K562 (cell line): ENCODE data around the gene MGAT5. TPM values are rescaled to one million over a fixed set of nuclear protein-coding genes. Genes with fewer than 3 reads are reported as not detected.

Experiments
- BRF1 ChIP-seq: IDR thresholded peaks from 3 replicates; pipeline ENCODE4 v1.6.1; 2011; ENCODE audit warnings: borderline replicate concordance, mild to moderate bottlenecking; ENCODE audit not compliant: insufficient read length; ENCODE audit errors: extremely low read depth
- CC2D1A ChIP-seq: fragments of 450-650 bp; IDR thresholded peaks from 2 replicates; pipeline ENCODE4 v1.6.1; 2017; ENCODE audit warnings: mild to moderate bottlenecking
- CCNT2 ChIP-seq: IDR thresholded peaks from 2 replicates; pipeline ENCODE4 v1.6.1; 2011; ENCODE audit warnings: borderline replicate concordance, low read depth, mild to moderate bottlenecking, moderate library complexity, mixed read lengths, low read length; ENCODE audit not compliant: insufficient read length; ENCODE audit errors: extremely low read depth
- CTBP1 ChIP-seq: fragments of 450-650 bp; IDR thresholded peaks from 2 replicates; pipeline ENCODE4 v1.6.1; 2016; ENCODE audit warnings: borderline replicate concordance
- HSF4 ChIP-seq: fragments of 250-450 bp; sonication (Bioruptor Pico); IDR thresholded peaks from 2 replicates; pipeline ENCODE4 v2.1.2; 2022; ENCODE audit warnings: mild to moderate bottlenecking, moderate library complexity, borderline replicate concordance
- IFI16 ChIP-seq: fragments of 250-450 bp; sonication (Bioruptor Pico); IDR thresholded peaks from 2 replicates; pipeline ENCODE4 v2.1.2; 2022; ENCODE audit warnings: mild to moderate bottlenecking, inconsistent platforms
- LCOR ChIP-seq: sonication (generic); formaldehyde crosslinking; IDR thresholded peaks from 2 replicates; pipeline ENCODE4 v1.8.0; 2022; ENCODE audit warnings: mild to moderate bottlenecking, missing genetic modification reagents
- NCOR1 ChIP-seq: fragments of 450-650 bp; IDR thresholded peaks from 2 replicates; pipeline ENCODE4 v1.6.1; 2016; ENCODE audit warnings: mild to moderate bottlenecking, moderate library complexity
- PHB2 ChIP-seq: fragments of 450-650 bp; IDR thresholded peaks from 2 replicates; pipeline ENCODE4 v1.6.1; 2017; ENCODE audit warnings: low read depth
- SAFB2 ChIP-seq: fragments of 200-400 bp; formaldehyde crosslinking; IDR thresholded peaks from 2 replicates; pipeline ENCODE4 v1.6.1; 2018; ENCODE audit warnings: borderline replicate concordance, low read length, low read depth, moderate library complexity; ENCODE audit not compliant: severe bottlenecking
- ZC3H11A ChIP-seq: IDR thresholded peaks from 2 replicates; pipeline ENCODE4 v1.6.1; 2012; ENCODE audit warnings: low read depth, low read length, improper control_type of control experiment
- ZEB2 ChIP-seq: fragments of 450-650 bp; IDR thresholded peaks from 2 replicates; pipeline ENCODE4 v1.6.1; 2016
- ZNF134 ChIP-seq: fragments of 250-450 bp; sonication (Bioruptor Pico); conservative IDR thresholded peaks from 2 replicates; pipeline ENCODE4 v1.4.0; 2020
- polyA plus RNA-seq, 8 experiments: library from polyadenylated mRNA; depleted of rRNA in 4 of 8; stranded (reverse) in 5 of 8; unstranded in 3 of 8; fragments of >200 nt; fragmentation: Nextera tagmentation in 2 of 8; fragmentation: Illumina TruSeq in 1 of 8; extraction: Ambion mirVana in 2 of 8; extraction: Trizol in 1 of 8; gene quantifications; 2 replicates each; pipeline versions ENCODE4 v1.2.1 to v1.2.3, GENCODE V29; 2011 to 2014; ENCODE audit warnings: inconsistent platforms in 1 of 8, missing spikeins in 1 of 8
- total RNA-seq, 7 experiments: library from RNA; depleted of rRNA in 6 of 7; stranded (reverse); fragments of >200 nt in 6 of 7; fragmentation: Illumina TruSeq in 2 of 7; extraction: Trizol in 2 of 7; gene quantifications; 2 replicates each; pipeline versions ENCODE4 v1.2.1 to v1.2.3, GENCODE V29; 2011 to 2021; ENCODE audit warnings: low replicate concordance in 1 of 7
- TF ChIP-seq, protein P1 (sequence below): fragments of 200-800 bp; sonication (Bioruptor generic); IDR thresholded peaks from 2 replicates; pipeline ENCODE4 v1.6.1; 2016; ENCODE audit warnings: missing genetic modification characterization, missing compliant biosample characterization
- TF ChIP-seq, protein P2 (sequence below): sonication (generic); formaldehyde crosslinking; IDR thresholded peaks from 2 replicates; pipeline ENCODE4 v1.4.0; 2020; ENCODE audit warnings: mild to moderate bottlenecking, missing genetic modification reagents
- TF ChIP-seq, protein P3 (sequence below): IDR thresholded peaks from 2 replicates; pipeline ENCODE4 v1.6.1; 2012; ENCODE audit warnings: low read depth, low read length, improper control_type of control experiment, borderline replicate concordance
- TF ChIP-seq, protein P4 (sequence below): sonication (generic); formaldehyde crosslinking; IDR thresholded peaks from 2 replicates; pipeline ENCODE4 v1.8.0; 2022; ENCODE audit warnings: mild to moderate bottlenecking, missing genetic modification reagents

Gene MGAT5
- total and polyA plus RNA-seq, 9 of the 15 experiments (the other 6 are each of a cell fraction or from before 2014, with no cell fraction given), result 1.6 to 18.6 (median 11.1) TPM

DNA sequence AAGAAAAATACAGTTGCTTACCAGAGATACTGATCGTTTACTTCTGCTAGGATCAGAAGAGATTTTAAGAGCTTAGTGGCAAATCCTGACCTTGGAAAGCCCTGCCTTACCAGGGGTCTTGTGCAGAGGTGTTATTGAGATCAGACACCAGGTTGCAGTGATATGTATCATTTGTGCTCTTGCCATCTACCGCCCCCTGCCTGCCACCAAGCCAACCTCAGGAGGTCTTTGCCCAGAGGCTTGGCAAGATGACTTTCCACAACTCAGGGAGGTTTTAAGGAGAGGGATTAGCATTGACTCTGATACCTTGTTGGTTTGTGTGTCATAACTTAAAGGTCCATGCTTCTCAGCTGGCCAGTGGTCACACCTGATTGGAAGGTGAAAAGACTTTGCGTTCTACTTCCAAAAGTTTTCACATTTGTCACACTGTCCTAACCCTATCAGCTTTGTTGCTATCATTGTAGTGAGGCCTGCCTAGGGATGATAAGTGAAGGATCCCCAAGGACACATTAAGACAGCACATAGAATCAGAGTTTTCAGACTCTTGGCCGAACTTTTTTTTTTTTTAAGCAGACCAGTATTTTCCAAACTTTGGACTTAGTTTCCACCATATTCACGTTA lies 46.2 kb upstream of the MGAT5 start (continued):
- TF ChIP-seq BRF1, result no peak
- peak; percentile 65; the same call in 1 of the 2 replicates for TF ChIP-seq CC2D1A
- TF ChIP-seq, protein P1, sequence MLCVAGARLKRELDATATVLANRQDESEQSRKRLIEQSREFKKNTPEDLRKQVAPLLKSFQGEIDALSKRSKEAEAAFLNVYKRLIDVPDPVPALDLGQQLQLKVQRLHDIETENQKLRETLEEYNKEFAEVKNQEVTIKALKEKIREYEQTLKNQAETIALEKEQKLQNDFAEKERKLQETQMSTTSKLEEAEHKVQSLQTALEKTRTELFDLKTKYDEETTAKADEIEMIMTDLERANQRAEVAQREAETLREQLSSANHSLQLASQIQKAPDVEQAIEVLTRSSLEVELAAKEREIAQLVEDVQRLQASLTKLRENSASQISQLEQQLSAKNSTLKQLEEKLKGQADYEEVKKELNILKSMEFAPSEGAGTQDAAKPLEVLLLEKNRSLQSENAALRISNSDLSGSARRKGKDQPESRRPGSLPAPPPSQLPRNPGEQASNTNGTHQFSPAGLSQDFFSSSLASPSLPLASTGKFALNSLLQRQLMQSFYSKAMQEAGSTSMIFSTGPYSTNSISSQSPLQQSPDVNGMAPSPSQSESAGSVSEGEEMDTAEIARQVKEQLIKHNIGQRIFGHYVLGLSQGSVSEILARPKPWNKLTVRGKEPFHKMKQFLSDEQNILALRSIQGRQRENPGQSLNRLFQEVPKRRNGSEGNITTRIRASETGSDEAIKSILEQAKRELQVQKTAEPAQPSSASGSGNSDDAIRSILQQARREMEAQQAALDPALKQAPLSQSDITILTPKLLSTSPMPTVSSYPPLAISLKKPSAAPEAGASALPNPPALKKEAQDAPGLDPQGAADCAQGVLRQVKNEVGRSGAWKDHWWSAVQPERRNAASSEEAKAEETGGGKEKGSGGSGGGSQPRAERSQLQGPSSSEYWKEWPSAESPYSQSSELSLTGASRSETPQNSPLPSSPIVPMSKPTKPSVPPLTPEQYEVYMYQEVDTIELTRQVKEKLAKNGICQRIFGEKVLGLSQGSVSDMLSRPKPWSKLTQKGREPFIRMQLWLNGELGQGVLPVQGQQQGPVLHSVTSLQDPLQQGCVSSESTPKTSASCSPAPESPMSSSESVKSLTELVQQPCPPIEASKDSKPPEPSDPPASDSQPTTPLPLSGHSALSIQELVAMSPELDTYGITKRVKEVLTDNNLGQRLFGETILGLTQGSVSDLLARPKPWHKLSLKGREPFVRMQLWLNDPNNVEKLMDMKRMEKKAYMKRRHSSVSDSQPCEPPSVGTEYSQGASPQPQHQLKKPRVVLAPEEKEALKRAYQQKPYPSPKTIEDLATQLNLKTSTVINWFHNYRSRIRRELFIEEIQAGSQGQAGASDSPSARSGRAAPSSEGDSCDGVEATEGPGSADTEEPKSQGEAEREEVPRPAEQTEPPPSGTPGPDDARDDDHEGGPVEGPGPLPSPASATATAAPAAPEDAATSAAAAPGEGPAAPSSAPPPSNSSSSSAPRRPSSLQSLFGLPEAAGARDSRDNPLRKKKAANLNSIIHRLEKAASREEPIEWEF (CRISPR knock-in tag), result no peak
- peak; percentile 66; the same call in 1 of the 2 replicates for TF ChIP-seq CTBP1
- no peak for TF ChIP-seq IFI16
- no peak for TF ChIP-seq HSF4 (CRISPR knock-in tag)
- no peak for TF ChIP-seq ZC3H11A
- peak; percentile 39; the same call in 1 of the 2 replicates for TF ChIP-seq NCOR1
- TF ChIP-seq, protein P2, sequence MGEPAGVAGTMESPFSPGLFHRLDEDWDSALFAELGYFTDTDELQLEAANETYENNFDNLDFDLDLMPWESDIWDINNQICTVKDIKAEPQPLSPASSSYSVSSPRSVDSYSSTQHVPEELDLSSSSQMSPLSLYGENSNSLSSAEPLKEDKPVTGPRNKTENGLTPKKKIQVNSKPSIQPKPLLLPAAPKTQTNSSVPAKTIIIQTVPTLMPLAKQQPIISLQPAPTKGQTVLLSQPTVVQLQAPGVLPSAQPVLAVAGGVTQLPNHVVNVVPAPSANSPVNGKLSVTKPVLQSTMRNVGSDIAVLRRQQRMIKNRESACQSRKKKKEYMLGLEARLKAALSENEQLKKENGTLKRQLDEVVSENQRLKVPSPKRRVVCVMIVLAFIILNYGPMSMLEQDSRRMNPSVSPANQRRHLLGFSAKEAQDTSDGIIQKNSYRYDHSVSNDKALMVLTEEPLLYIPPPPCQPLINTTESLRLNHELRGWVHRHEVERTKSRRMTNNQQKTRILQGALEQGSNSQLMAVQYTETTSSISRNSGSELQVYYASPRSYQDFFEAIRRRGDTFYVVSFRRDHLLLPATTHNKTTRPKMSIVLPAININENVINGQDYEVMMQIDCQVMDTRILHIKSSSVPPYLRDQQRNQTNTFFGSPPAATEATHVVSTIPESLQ (CRISPR knock-in tag), result no peak
- TF ChIP-seq LCOR, result no peak
- TF ChIP-seq, protein P3, sequence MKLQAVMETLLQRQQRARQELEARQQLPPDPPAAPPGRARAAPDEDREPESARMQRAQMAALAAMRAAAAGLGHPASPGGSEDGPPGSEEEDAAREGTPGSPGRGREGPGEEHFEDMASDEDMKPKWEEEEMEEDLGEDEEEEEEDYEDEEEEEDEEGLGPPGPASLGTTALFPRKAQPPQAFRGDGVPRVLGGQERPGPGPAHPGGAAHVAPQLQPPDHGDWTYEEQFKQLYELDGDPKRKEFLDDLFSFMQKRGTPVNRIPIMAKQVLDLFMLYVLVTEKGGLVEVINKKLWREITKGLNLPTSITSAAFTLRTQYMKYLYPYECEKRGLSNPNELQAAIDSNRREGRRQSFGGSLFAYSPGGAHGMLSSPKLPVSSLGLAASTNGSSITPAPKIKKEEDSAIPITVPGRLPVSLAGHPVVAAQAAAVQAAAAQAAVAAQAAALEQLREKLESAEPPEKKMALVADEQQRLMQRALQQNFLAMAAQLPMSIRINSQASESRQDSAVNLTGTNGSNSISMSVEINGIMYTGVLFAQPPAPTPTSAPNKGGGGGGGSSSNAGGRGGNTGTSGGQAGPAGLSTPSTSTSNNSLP, result no peak
- no peak for TF ChIP-seq ZNF134
- TF ChIP-seq, protein P4, sequence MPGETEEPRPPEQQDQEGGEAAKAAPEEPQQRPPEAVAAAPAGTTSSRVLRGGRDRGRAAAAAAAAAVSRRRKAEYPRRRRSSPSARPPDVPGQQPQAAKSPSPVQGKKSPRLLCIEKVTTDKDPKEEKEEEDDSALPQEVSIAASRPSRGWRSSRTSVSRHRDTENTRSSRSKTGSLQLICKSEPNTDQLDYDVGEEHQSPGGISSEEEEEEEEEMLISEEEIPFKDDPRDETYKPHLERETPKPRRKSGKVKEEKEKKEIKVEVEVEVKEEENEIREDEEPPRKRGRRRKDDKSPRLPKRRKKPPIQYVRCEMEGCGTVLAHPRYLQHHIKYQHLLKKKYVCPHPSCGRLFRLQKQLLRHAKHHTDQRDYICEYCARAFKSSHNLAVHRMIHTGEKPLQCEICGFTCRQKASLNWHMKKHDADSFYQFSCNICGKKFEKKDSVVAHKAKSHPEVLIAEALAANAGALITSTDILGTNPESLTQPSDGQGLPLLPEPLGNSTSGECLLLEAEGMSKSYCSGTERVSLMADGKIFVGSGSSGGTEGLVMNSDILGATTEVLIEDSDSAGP, result no peak
- TF ChIP-seq ZEB2, result 0 out of 2 replicates have a peak, but pooled peaks have one; percentile 13
- TF ChIP-seq SAFB2, result no peak
- no peak for TF ChIP-seq PHB2
- TF ChIP-seq CCNT2, result no peak
